H1 (cell line): Measurements from ENCODE around the gene RNASEH2A. TPM values are rescaled to one million over a fixed set of nuclear protein-coding genes. Genes with fewer than 3 reads are reported as not detected.

ENCODE experiments used
- CTCF ChIA-PET: fragments of 300-600 bp; sonication (Branson Sonifier 250); formaldehyde crosslinking; loops from one replicate; lab custom pipeline; 2021; ENCODE audit not compliant: partially characterized antibody; lab: Charles Lee
- POLR2A ChIA-PET: fragments of 300-600 bp; sonication (Branson Sonifier 250); formaldehyde crosslinking; loops from one replicate; lab custom pipeline; 2021; ENCODE audit warnings: inconsistent platforms; ENCODE audit not compliant: partially characterized antibody; lab: Charles Lee
- DNase-seq, 2 experiments: peaks; one replicate each; pipeline versions ENCODE4 v3.0.0 to v3.0.0-alpha.2; 2010 to 2022; ENCODE audit warnings: low spot score in 2 of 2, low read depth in 1 of 2, mixed read lengths in 1 of 2
- FAIRE-seq: peaks from 2 replicates; lab custom pipeline; 2011; peaks lifted over from hg19 to GRCh38; lab: Jason Lieb, UNC
- H2AFZ ChIP-seq: 2 replicates; pipeline ENCODE4 v1.8.1; 2012; ENCODE audit warnings: low read length, inconsistent platforms
- H2AK5ac ChIP-seq: 2 replicates; pipeline ENCODE4 v1.6.1; 2013; ENCODE audit warnings: low read depth, low read length
- H2BK120ac ChIP-seq: replicated peaks from 2 replicates; pipeline ENCODE3; 2013; ENCODE audit warnings: low read depth, low read length, inconsistent platforms
- H2BK12ac ChIP-seq: 2 replicates; pipeline ENCODE4 v1.6.1; 2013; ENCODE audit warnings: low read depth, low read length
- H2BK15ac ChIP-seq: 2 replicates; pipeline ENCODE4 v1.6.1; 2013; ENCODE audit warnings: low read length
- H2BK20ac ChIP-seq: 2 replicates; pipeline ENCODE4 v1.6.1; 2013; ENCODE audit warnings: low read length
- H2BK5ac ChIP-seq: 2 replicates; pipeline ENCODE4 v1.6.1; 2013; ENCODE audit warnings: low read depth, low read length
- H3K14ac ChIP-seq: 2 replicates; pipeline ENCODE4 v1.6.1; 2013; ENCODE audit warnings: inconsistent platforms; ENCODE audit not compliant: insufficient read length
- H3K18ac ChIP-seq: 2 replicates; pipeline ENCODE4 v1.6.1; 2013; ENCODE audit warnings: low read length; ENCODE audit errors: extremely low read depth
- H3K23ac ChIP-seq: 2 replicates; pipeline ENCODE4 v1.6.1; 2013; ENCODE audit warnings: inconsistent platforms; ENCODE audit not compliant: insufficient read length
- H3K23me2 ChIP-seq: 2 replicates; pipeline ENCODE4 v1.6.1; 2013; ENCODE audit warnings: low read depth, low read length
- H3K27ac ChIP-seq: 2 replicates; pipeline ENCODE4 v1.6.1; 2011; ENCODE audit warnings: low read depth, low read length, inconsistent platforms
- H3K27me3 ChIP-seq, 4 experiments: replicated peaks in 1 of 4; 1 replicate in 1 of 4; 2 replicates in 3 of 4; pipeline versions ENCODE4 v1.6.1 to v1.8.1; 2011 to 2013; ENCODE audit warnings: low read length in 3 of 4, mild to moderate bottlenecking in 3 of 4, inconsistent platforms in 2 of 4, mixed read lengths in 2 of 4, moderate library complexity in 1 of 4; ENCODE audit not compliant: control insufficient read depth in 3 of 4, insufficient read depth in 3 of 4; ENCODE audit errors: extremely low read depth in 1 of 4
- H3K36me3 ChIP-seq, 4 experiments: 2 replicates each; pipeline versions ENCODE4 v1.6.1 to v1.8.1; 2011 to 2013; ENCODE audit warnings: mild to moderate bottlenecking in 4 of 4, low read length in 3 of 4, moderate library complexity in 2 of 4, control low read depth in 1 of 4, inconsistent platforms in 1 of 4; ENCODE audit not compliant: insufficient read depth in 4 of 4, control insufficient read depth in 2 of 4
- H3K4ac ChIP-seq: replicated peaks from 2 replicates; pipeline ENCODE3; 2013; ENCODE audit warnings: low read length, low read depth, mixed read lengths, inconsistent platforms; ENCODE audit not compliant: insufficient read length
- H3K4me1 ChIP-seq, 4 experiments: replicated peaks in 1 of 4; 1 replicate in 1 of 4; 2 replicates in 3 of 4; pipeline versions ENCODE4 v1.6.1 to v1.8.1; 2011 to 2013; ENCODE audit warnings: low read length in 3 of 4, inconsistent platforms in 2 of 4, mixed read lengths in 1 of 4; ENCODE audit not compliant: insufficient read depth in 4 of 4, control insufficient read depth in 3 of 4
- H3K4me2 ChIP-seq, 2 experiments: 2 replicates each; pipeline versions ENCODE4 v1.6.1 to v1.8.1; 2011 to 2013; ENCODE audit warnings: low read depth in 2 of 2, low read length in 2 of 2, control low read depth in 1 of 2, inconsistent platforms in 1 of 2, mild to moderate bottlenecking in 1 of 2; ENCODE audit not compliant: insufficient read depth in 1 of 2
- H3K4me3 ChIP-seq, 4 experiments: fragments of 200-600, 300-600 bp in 1 of 4; sonication (generic), shearing (Covaris generic), sonication (Bioruptor Twin) in 1 of 4; 2 replicates each; pipeline versions ENCODE4 v1.5.1 to v1.8.1; 2011 to 2016; ENCODE audit warnings: low read length in 4 of 4, low read depth in 3 of 4, control low read depth in 2 of 4, inconsistent platforms in 2 of 4, mild to moderate bottlenecking in 2 of 4, mixed read lengths in 1 of 4, moderate library complexity in 1 of 4; ENCODE audit not compliant: insufficient read depth in 2 of 4; ENCODE audit errors: extremely low read depth in 1 of 4
- H3K56ac ChIP-seq: replicated peaks from 2 replicates; pipeline ENCODE3; 2013; ENCODE audit warnings: low read depth, mild to moderate bottlenecking, mixed read lengths, low read length, inconsistent platforms; ENCODE audit not compliant: insufficient read length
- H3K79me1 ChIP-seq: 2 replicates; pipeline ENCODE4 v1.6.1; 2013; ENCODE audit warnings: low read depth, low read length, control low read depth
- H3K79me2 ChIP-seq, 2 experiments: 2 replicates each; pipeline versions ENCODE4 v1.6.1 to v1.8.1; 2012 to 2013; ENCODE audit warnings: low read length in 2 of 2, mild to moderate bottlenecking in 2 of 2, inconsistent platforms in 1 of 2; ENCODE audit not compliant: insufficient read depth in 2 of 2, control insufficient read depth in 1 of 2
- H3K9ac ChIP-seq, 4 experiments: replicated peaks in 1 of 4; 1 replicate in 1 of 4; 2 replicates in 3 of 4; pipeline versions ENCODE4 v1.6.1 to v1.8.1; 2011 to 2013; ENCODE audit warnings: low read depth in 3 of 4, low read length in 3 of 4, control low read depth in 2 of 4, mild to moderate bottlenecking in 2 of 4, moderate library complexity in 2 of 4, inconsistent platforms in 1 of 4; ENCODE audit errors: extremely low read depth in 1 of 4
- H3K9me3 ChIP-seq, 2 experiments: 2 replicates each; pipeline versions ENCODE4 v1.6.1 to v1.8.1; 2012 to 2013; ENCODE audit warnings: mild to moderate bottlenecking in 2 of 2, moderate library complexity in 2 of 2, control low read depth in 1 of 2, inconsistent platforms in 1 of 2, low read depth in 1 of 2, low read length in 1 of 2, mixed read lengths in 1 of 2; ENCODE audit not compliant: insufficient read depth in 2 of 2
- H4K20me1 ChIP-seq, 2 experiments: replicated peaks in 1 of 2; 2 replicates each; pipeline versions ENCODE3 to v1.8.1; 2011 to 2013; ENCODE audit warnings: inconsistent platforms in 2 of 2, low read length in 2 of 2, mild to moderate bottlenecking in 1 of 2; ENCODE audit not compliant: insufficient read depth in 2 of 2, control insufficient read depth in 1 of 2
- H4K5ac ChIP-seq: 2 replicates; pipeline ENCODE4 v1.6.1; 2013; ENCODE audit warnings: low read length, low read depth, mixed read lengths, inconsistent platforms; ENCODE audit not compliant: insufficient read length
- H4K8ac ChIP-seq: 2 replicates; pipeline ENCODE4 v1.8.0; 2013; ENCODE audit warnings: mild to moderate bottlenecking, moderate library complexity, low read length, inconsistent platforms; ENCODE audit not compliant: insufficient read depth; ENCODE audit errors: extremely low read depth
- H4K91ac ChIP-seq: replicated peaks from 2 replicates; pipeline ENCODE3; 2013; ENCODE audit warnings: low read length, mixed read lengths, inconsistent platforms; ENCODE audit not compliant: insufficient read length
- HDAC2 ChIP-seq, 2 experiments: fragments of 300-600 bp in 1 of 2; sonication (generic) in 1 of 2; IDR thresholded peaks; 2 replicates each; pipeline ENCODE4 v1.6.1; 2011 to 2012; ENCODE audit warnings: low read depth in 2 of 2, low read length in 2 of 2, mild to moderate bottlenecking in 2 of 2, moderate library complexity in 2 of 2, borderline replicate concordance in 1 of 2, inconsistent platforms in 1 of 2
- JUND ChIP-seq: IDR thresholded peaks from 2 replicates; pipeline ENCODE4 v1.6.1; 2011; ENCODE audit warnings: mild to moderate bottlenecking, improper control_type of control experiment, low read length
- KDM1A ChIP-seq: fragments of 200-600, 300-600 bp; sonication (generic); IDR thresholded peaks from 2 replicates; pipeline ENCODE4 v1.7.1; 2016; ENCODE audit warnings: mild to moderate bottlenecking, low read length, borderline replicate concordance
- PHF8 ChIP-seq: fragments of 200-600 bp; sonication (generic); conservative IDR thresholded peaks from 2 replicates; pipeline ENCODE4 v1.7.1; 2012; ENCODE audit warnings: low read depth, mild to moderate bottlenecking, inconsistent platforms, low read length, moderate library complexity
- RAD21 ChIP-seq, 2 experiments: IDR thresholded peaks in 1 of 2; conservative IDR thresholded peaks in 1 of 2; 2 replicates each; pipeline ENCODE4 v1.6.1; 2011; ENCODE audit warnings: low read depth in 2 of 2, low read length in 2 of 2, improper control_type of control experiment in 1 of 2, inconsistent platforms in 1 of 2, mild to moderate bottlenecking in 1 of 2, moderate library complexity in 1 of 2
- SP2 ChIP-seq: IDR thresholded peaks from 2 replicates; pipeline ENCODE4 v1.6.1; 2012; ENCODE audit warnings: mild to moderate bottlenecking, low read length, inconsistent platforms
- ZNF274 ChIP-seq: IDR thresholded peaks from 2 replicates; pipeline ENCODE4 v1.7.0; 2012; ENCODE audit warnings: low read length, borderline replicate concordance; ENCODE audit errors: extremely low read depth
- WGBS, 2 experiments: shearing (Covaris generic) in 1 of 2; methylation state at CpG; one replicate each; pipeline versions ENCODE4 v1.1.6 to v1.1.7; 2013 to 2015; ENCODE audit warnings: low lambda C conversion rate in 2 of 2, mixed read lengths in 2 of 2, inconsistent platforms in 1 of 2, low coverage in 1 of 2, missing lambda C conversion rate in 1 of 2; ENCODE audit not compliant: insufficient replicate concordance in 2 of 2, insufficient coverage in 1 of 2, insufficient read length in 1 of 2; ENCODE audit errors: extremely low coverage in 1 of 2, missing lambda C conversion rate in 1 of 2; 5-methylcytosine and 5-hydroxymethylcytosine counted together
- polyA plus RNA-seq, 7 experiments: library from polyadenylated mRNA; depleted of rRNA in 3 of 7; stranded (reverse) in 5 of 7; unstranded in 2 of 7; fragments of >200 nt in 5 of 7; fragments of 200-250 nt in 2 of 7; gene quantifications; 1 replicate in 5 of 7; 2 replicates in 1 of 7; 4 replicates in 1 of 7; pipeline versions ENCODE4 v1.2.1 to v1.2.3, GENCODE V29; 2011 to 2013; ENCODE audit warnings: missing spikeins in 2 of 7, mixed read lengths in 2 of 7
- total RNA-seq: library from RNA; stranded (reverse); fragmentation: NEBNext Ultra II Directional; extraction: Animal tissue kit (Norgen Biotek cat#: 25700); gene quantifications from 2 replicates; pipeline ENCODE4 v1.2.1, GENCODE V29; 2021
- TF ChIP-seq, protein P1 (sequence below): IDR thresholded peaks from 2 replicates; pipeline ENCODE4 v1.6.1; 2011; ENCODE audit warnings: low read length, improper control_type of control experiment

Gene RNASEH2A
- total and polyA plus RNA-seq, 2 of the 8 experiments (the other 6 are each of a cell fraction or from before 2014, with no cell fraction given) = 67.5 to 120 TPM

DNA sequence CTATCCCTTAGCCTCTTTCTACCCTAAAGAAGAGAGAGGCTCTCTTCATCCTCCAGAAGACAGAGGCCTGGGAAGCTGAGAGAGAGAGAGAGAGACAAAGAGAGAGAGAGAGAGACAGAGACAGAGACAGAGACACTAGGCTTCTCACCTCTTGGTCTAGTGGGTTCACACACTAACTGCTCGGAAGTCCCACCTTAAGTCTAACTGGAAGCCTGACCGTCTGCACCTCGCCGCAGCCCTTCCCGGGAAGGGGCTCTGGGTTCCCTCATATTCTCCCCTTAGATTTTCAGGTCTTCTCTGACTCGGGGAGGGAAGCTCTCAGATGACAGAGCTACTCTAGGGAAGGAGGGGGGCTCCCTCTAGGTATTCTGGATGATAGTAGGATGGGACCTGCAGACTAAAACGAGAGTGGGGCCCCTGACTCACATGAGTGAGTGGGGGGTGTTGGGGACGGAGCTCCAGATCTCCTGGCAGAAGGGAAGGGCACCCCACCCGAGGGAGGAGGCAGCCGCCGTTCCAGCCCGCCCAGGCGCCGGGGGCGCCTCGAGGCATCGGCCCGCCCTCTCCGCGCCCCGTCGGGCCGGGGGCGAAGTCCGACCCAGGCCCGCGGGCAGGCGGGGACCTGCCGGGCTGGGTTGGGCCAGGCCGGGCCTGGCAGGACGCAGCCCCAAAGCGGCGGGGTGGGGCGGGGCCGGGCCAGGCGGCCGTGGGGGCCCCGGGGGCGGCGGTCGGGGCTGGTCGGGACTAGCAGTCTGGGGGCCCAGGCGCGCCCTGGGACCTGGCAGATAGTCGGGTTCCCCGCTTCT, 17.1 kb upstream of the RNASEH2A start:
- 12% methylated on average over 28 of the region's 46 CpGs; no CpG with 5 or more reads in 1 of the 2 experiments for WGBS, 2 experiments
- ChIA-PET POLR2A (interaction anchor here (0.6 to 5.5 kb wide), 12 partner anchors 11 to 90 kb away, joined by 3 to 44 read pairs (median 4); partner anchors contain the start of genes GET3, HOOK2 and TNPO2), CTCF (interaction anchor here (0.5 to 4.5 kb wide), 5 partner anchors 12 to 87 kb away, joined by 3 to 39 read pairs (median 9); partner anchors contain the start of genes PRDX2 and THSD8)
- Histone ChIP-seq H3K14ac (no peak overlapping the region), H2BK120ac (no peak overlapping the region), H3K27ac (peak overlapping the region; percentile 49; the same call in 1 of the 2 replicates), H2AFZ (no peak overlapping the region), H3K56ac (no peak overlapping the region), H4K5ac (peak overlapping the region; percentile 10), H4K20me1 (peaks cover 0 to 1% of the 10 kb centered on the region in 2 experiments), H2BK5ac (peak overlapping the region; percentile 60; the same call in 1 of the 2 replicates), H2BK20ac (peak overlapping the region; percentile 82; the same call in 1 of the 2 replicates), H3K9ac (peak overlapping the region in 3 of 4 experiments; percentile 25 to 38 (median 29); a peak in 3 of 7 replicates), H3K4me2 (peak overlapping the region; percentile 74 to 97), H2BK15ac (peak overlapping the region; percentile 23; the same call in 1 of the 2 replicates), H3K27me3 (peaks cover 0 to 18% (median 13%) of the 10 kb centered on the region in 4 experiments; a peak in 5 of 7 replicates), H3K9me3 (no peaks in the 10 kb centered on the region), H4K8ac (peak overlapping the region; percentile 1; the same call in 1 of the 2 replicates), H4K91ac (peak overlapping the region; percentile 15), H2AK5ac (no peak overlapping the region), H3K36me3 (no peaks in the 10 kb centered on the region), H3K23me2 (peaks cover 35% of the 10 kb centered on the region), H3K4ac (peak overlapping the region; percentile 6), H2BK12ac (no peak overlapping the region), H3K79me2 (no peaks in the 10 kb centered on the region), H3K23ac (no peak overlapping the region), H3K18ac (peak overlapping the region; percentile 85), H3K79me1 (no peaks in the 10 kb centered on the region; the same call in 1 of the 2 replicates), H3K4me1 (peaks cover 8 to 33% (median 21%) of the 10 kb centered on the region in 4 experiments), H3K4me3 (peak overlapping the region; percentile 36 to 71 (median 53))
- FAIRE-seq = no peak
- no peak for DNase-seq
- TF ChIP-seq, protein P1, sequence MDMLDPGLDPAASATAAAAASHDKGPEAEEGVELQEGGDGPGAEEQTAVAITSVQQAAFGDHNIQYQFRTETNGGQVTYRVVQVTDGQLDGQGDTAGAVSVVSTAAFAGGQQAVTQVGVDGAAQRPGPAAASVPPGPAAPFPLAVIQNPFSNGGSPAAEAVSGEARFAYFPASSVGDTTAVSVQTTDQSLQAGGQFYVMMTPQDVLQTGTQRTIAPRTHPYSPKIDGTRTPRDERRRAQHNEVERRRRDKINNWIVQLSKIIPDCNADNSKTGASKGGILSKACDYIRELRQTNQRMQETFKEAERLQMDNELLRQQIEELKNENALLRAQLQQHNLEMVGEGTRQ = no peak
- TF ChIP-seq KDM1A (peak; percentile 97), RAD21 (IDR thresholded peaks at IDR 0.05 in 1 of 2, conservative IDR thresholded peaks at IDR 0.05 in 1 of 2; ENCODE audit: low read depth in 2 of 2, low read length in 2 of 2) (no peak), ZNF274 (no peak), SP2 (no peak), JUND (no peak), PHF8 (0 out of 2 replicates have a peak, but pooled peaks have one; percentile 4), HDAC2 (IDR thresholded peaks at IDR 0.05; ENCODE audit: borderline replicate concordance in 1 of 2, low read depth in 2 of 2, low read length in 2 of 2) (peak in 1 of 2 experiments; percentile 94; a peak in 1 of 4 replicates)
